ENCODE data around the gene AP2A2. TPM values are rescaled to one million over a fixed set of nuclear protein-coding genes. Genes with fewer than 3 reads are reported as not detected.

Gene AP2A2
- total RNA-seq, 1 experiment from 2014 or later = 39.4 TPM

GRCh38 chr11:1017269-1018005 lies 91.8 kb downstream of the AP2A2 start:
- no TSS peak for BruUV-seq (replicated peaks)
- H3K27me3 ChIP-seq (ENCODE audit: insufficient read depth, low read depth) = no peaks in the 10 kb centered on the region
- DNase-seq = no peak
- H3K4me1 ChIP-seq (replicated peaks; ENCODE audit: insufficient read depth) = no peaks in the 10 kb centered on the region
- no peaks in the 10 kb centered on the region for H4K20me1 ChIP-seq (ENCODE audit: insufficient read depth)
- no peak overlapping the region for H3K4me2 ChIP-seq
- H3K4me3 ChIP-seq = no peak overlapping the region
- ChIA-PET POLR2A (ENCODE audit: unreplicated experiment) (no interaction called here), CTCF (no interaction called here)
- TF ChIP-seq CTCF (conservative IDR thresholded peaks at IDR 0.05) = no peak
- TF ChIP-seq EZH2 (IDR thresholded peaks at IDR 0.05; ENCODE audit: low read depth) = no peak
- no peaks in the 10 kb centered on the region for H3K36me3 ChIP-seq (ENCODE audit: low read depth)
- no peak overlapping the region for H3K27ac ChIP-seq
- no peaks in the 10 kb centered on the region for H3K9me3 ChIP-seq (ENCODE audit: insufficient read depth, low read depth)
- no peak overlapping the region for H2AFZ ChIP-seq
- H3F3A ChIP-seq (ENCODE audit: insufficient read depth, low read depth) = no peaks in the 10 kb centered on the region
- intact Hi-C loops (cut with micrococcal nuclease; ENCODE audit: unreplicated experiment) = no loop called here
- no peaks in the 10 kb centered on the region for H3K79me2 ChIP-seq (ENCODE audit: low read depth)
- H3K9me2 ChIP-seq (ENCODE audit: insufficient read depth) = no peaks in the 10 kb centered on the region

- H3K27ac ChIP-seq = no peak overlapping the region
- CTCF ChIA-PET = no interaction called here
- H4K20me1 ChIP-seq (ENCODE audit: insufficient read depth) = no peaks in the 10 kb centered on the region
- no peaks in the 10 kb centered on the region for H3F3A ChIP-seq (ENCODE audit: insufficient read depth, low read depth)
- no peaks in the 10 kb centered on the region for H3K9me2 ChIP-seq (ENCODE audit: insufficient read depth)
- no peak overlapping the region for H3K4me2 ChIP-seq
- H3K27me3 ChIP-seq (ENCODE audit: insufficient read depth, low read depth) = no peaks in the 10 kb centered on the region
- H3K36me3 ChIP-seq (ENCODE audit: low read depth) = no peaks in the 10 kb centered on the region
- no peak for TF ChIP-seq CTCF (conservative IDR thresholded peaks at IDR 0.05)
- no peak for TF ChIP-seq EZH2 (IDR thresholded peaks at IDR 0.05; ENCODE audit: low read depth)
- no peak overlapping the region for H2AFZ ChIP-seq
- POLR2A ChIA-PET (ENCODE audit: unreplicated experiment) = no interaction called here
- no peaks in the 10 kb centered on the region for H3K4me1 ChIP-seq (replicated peaks; ENCODE audit: insufficient read depth)
- H3K4me3 ChIP-seq = no peak overlapping the region
- intact Hi-C loops (cut with micrococcal nuclease; ENCODE audit: unreplicated experiment) = no loop called here
- H3K9me3 ChIP-seq (ENCODE audit: insufficient read depth, low read depth) = no peaks in the 10 kb centered on the region
- no peaks in the 10 kb centered on the region for H3K79me2 ChIP-seq (ENCODE audit: low read depth)
- no peak for DNase-seq
- no TSS peak for BruUV-seq (replicated peaks)
These were observed 92.4 kb downstream of the AP2A2 start for GRCh38 chr11:1018091-1018490.

- Histone ChIP-seq H3K9me2 (ENCODE audit: insufficient read depth) (no peaks in the 10 kb centered on the region), H3K4me1 (replicated peaks; ENCODE audit: insufficient read depth) (no peaks in the 10 kb centered on the region), H3K4me2 (no peak overlapping the region), H2AFZ (no peak overlapping the region), H3K27ac (no peak overlapping the region), H4K20me1 (ENCODE audit: insufficient read depth) (no peaks in the 10 kb centered on the region), H3K27me3 (ENCODE audit: insufficient read depth, low read depth) (no peaks in the 10 kb centered on the region), H3F3A (ENCODE audit: insufficient read depth, low read depth) (no peaks in the 10 kb centered on the region), H3K9me3 (ENCODE audit: insufficient read depth, low read depth) (no peaks in the 10 kb centered on the region), H3K79me2 (ENCODE audit: low read depth) (no peaks in the 10 kb centered on the region), H3K4me3 (no peak overlapping the region), H3K36me3 (ENCODE audit: low read depth) (no peaks in the 10 kb centered on the region)
- no peak for DNase-seq
- ChIA-PET CTCF (no interaction called here), POLR2A (ENCODE audit: unreplicated experiment) (no interaction called here)
- TF ChIP-seq CTCF (conservative IDR thresholded peaks at IDR 0.05) = no peak
- no peak for TF ChIP-seq EZH2 (IDR thresholded peaks at IDR 0.05; ENCODE audit: low read depth)
- intact Hi-C loops (cut with micrococcal nuclease; ENCODE audit: unreplicated experiment) = no loop called here
- no TSS peak for BruUV-seq (replicated peaks)
These were observed 93.7 kb downstream of the AP2A2 start for GRCh38 chr11:1019321-1019910.

Data from PC-9 (cell line).